SK-N-MC (cell line): Measurements from ENCODE around the gene PJA1.

Source experiments
- DNase-seq: peaks from one replicate; pipeline ENCODE4 v3.0.0-alpha.2; 2011; ENCODE audit warnings: low read depth, low spot score
- H3K27ac ChIP-seq: fragments of 200-600 bp; sonication (generic); 2 replicates; pipeline ENCODE4 v1.5.1; 2016; ENCODE audit warnings: mixed run types
- H3K36me3 ChIP-seq: fragments of 200-600 bp; sonication (generic); 2 replicates; pipeline ENCODE4 v1.6.1; 2017; ENCODE audit warnings: antibody characterized with exemption, low read length, mixed read lengths; ENCODE audit not compliant: insufficient read depth
- H3K4me3 ChIP-seq: fragments of 200-600 bp; sonication (generic); 2 replicates; pipeline ENCODE4 v1.5.1; 2016
- H3K9ac ChIP-seq: fragments of 200-600 bp; sonication (generic); 2 replicates; pipeline ENCODE4 v1.8.0; 2017; ENCODE audit warnings: mixed run types, mixed read lengths; ENCODE audit not compliant: insufficient read length
- H3K9me3 ChIP-seq: fragments of 200-600 bp; sonication (generic); 2 replicates; pipeline ENCODE4 v1.6.1; 2017; ENCODE audit warnings: low read depth, mild to moderate bottlenecking, antibody characterized with exemption, low read length, moderate library complexity, mixed read lengths
- EZH2 ChIP-seq: fragments of 200-600 bp; sonication (generic); IDR thresholded peaks from one replicate; pipeline ENCODE4 v1.6.1; 2017; ENCODE audit warnings: antibody characterized with exemption
- FOXP2 ChIP-seq: optimal IDR thresholded peaks from 2 replicates; pipeline ENCODE3; 2011; ENCODE audit warnings: mild to moderate bottlenecking, moderate library complexity; ENCODE audit not compliant: insufficient read depth; ENCODE audit errors: extremely low read length, control extremely low read depth
- POLR2AphosphoS5 ChIP-seq: IDR thresholded peaks from 2 replicates; pipeline ENCODE4 v1.6.1; 2012; ENCODE audit warnings: mild to moderate bottlenecking, low read depth, low read length, borderline replicate concordance

The PJA1 gene

GRCh38 chrX:69178592-69178991 is 13.3 kb upstream of the PJA1 start:
- Histone ChIP-seq H3K9me3 (no peaks in the 10 kb centered on the region), H3K9ac (no peak overlapping the region), H3K36me3 (no peaks in the 10 kb centered on the region), H3K4me3 (no peak overlapping the region), H3K27ac (no peak overlapping the region)
- TF ChIP-seq POLR2AphosphoS5, result no peak
- no peak for TF ChIP-seq EZH2
- no peak for TF ChIP-seq FOXP2
- no peak for DNase-seq

- no peak overlapping the region for H3K4me3 ChIP-seq
- DNase-seq, result no peak
- no peak overlapping the region for H3K27ac ChIP-seq
- TF ChIP-seq POLR2AphosphoS5 (no peak), EZH2 (no peak), FOXP2 (no peak)
- H3K9ac ChIP-seq, result no peak overlapping the region
- H3K36me3 ChIP-seq, result no peaks in the 10 kb centered on the region
- H3K9me3 ChIP-seq, result no peaks in the 10 kb centered on the region
These were observed 12.4 kb upstream of the PJA1 start for GRCh38 chrX:69177511-69178162.

- H3K4me3 ChIP-seq, result no peak overlapping the region
- H3K27ac ChIP-seq, result no peak overlapping the region
- H3K9ac ChIP-seq, result no peak overlapping the region
- TF ChIP-seq FOXP2, result no peak
- TF ChIP-seq EZH2, result no peak
- TF ChIP-seq POLR2AphosphoS5, result no peak
- no peaks in the 10 kb centered on the region for H3K36me3 ChIP-seq
- H3K9me3 ChIP-seq, result no peaks in the 10 kb centered on the region
- no peak for DNase-seq
These were observed 10.8 kb upstream of the PJA1 start for GRCh38 chrX:69176053-69176452.

GRCh38 chrX:69173906-69174305 is 8.7 kb upstream of the PJA1 start:
- TF ChIP-seq EZH2 (no peak), FOXP2 (no peak), POLR2AphosphoS5 (no peak)
- H3K4me3 ChIP-seq, result no peak overlapping the region
- H3K36me3 ChIP-seq, result no peaks in the 10 kb centered on the region
- DNase-seq, result no peak
- H3K9me3 ChIP-seq, result no peaks in the 10 kb centered on the region
- no peak overlapping the region for H3K27ac ChIP-seq
- no peak overlapping the region for H3K9ac ChIP-seq

GRCh38 chrX:69172937-69173336 is 7.7 kb upstream of the PJA1 start:
- DNase-seq, result no peak
- Histone ChIP-seq H3K27ac (no peak overlapping the region), H3K9ac (no peak overlapping the region), H3K9me3 (no peaks in the 10 kb centered on the region), H3K36me3 (no peaks in the 10 kb centered on the region), H3K4me3 (no peak overlapping the region)
- no peak for TF ChIP-seq EZH2
- TF ChIP-seq POLR2AphosphoS5, result no peak
- TF ChIP-seq FOXP2, result no peak

GRCh38 chrX:69170319-69170718 is 5.1 kb upstream of the PJA1 start:
- Histone ChIP-seq H3K9me3 (no peaks in the 10 kb centered on the region), H3K9ac (no peak overlapping the region), H3K4me3 (no peak overlapping the region), H3K36me3 (no peaks in the 10 kb centered on the region), H3K27ac (no peak overlapping the region)
- TF ChIP-seq EZH2, result no peak
- no peak for TF ChIP-seq POLR2AphosphoS5
- TF ChIP-seq FOXP2, result no peak
- DNase-seq, result no peak

GRCh38 chrX:69163936-69164741 is 1.1 kb downstream of the PJA1 start:
- Histone ChIP-seq H3K36me3 (peaks cover 18% of the 10 kb centered on the region; the same call in 1 of the 2 replicates), H3K4me3 (peak overlapping the region; percentile 83), H3K27ac (no peak overlapping the region), H3K9ac (peak overlapping the region; percentile 81), H3K9me3 (no peaks in the 10 kb centered on the region)
- DNase-seq, result no peak
- TF ChIP-seq FOXP2 (no peak), POLR2AphosphoS5 (no peak)

GRCh38 chrX:69162361-69162865 is 2.8 kb downstream of the PJA1 start:
- Histone ChIP-seq H3K9me3 (no peaks in the 10 kb centered on the region), H3K9ac (no peak overlapping the region), H3K27ac (no peak overlapping the region), H3K4me3 (no peak overlapping the region), H3K36me3 (peaks cover 18% of the 10 kb centered on the region; the same call in 1 of the 2 replicates)
- no peak for TF ChIP-seq EZH2
- TF ChIP-seq FOXP2, result no peak
- no peak for TF ChIP-seq POLR2AphosphoS5
- no peak for DNase-seq
